ENCODE data around the gene FAM83G.
A peak's percentile ranks its signal among the peaks of the same experiment; 100 is the strongest.

The FAM83G gene

GRCh38 chr17:18962494-18962815 lies 42.1 kb downstream of the FAM83G start:
- TF ChIP-seq, protein P1, sequence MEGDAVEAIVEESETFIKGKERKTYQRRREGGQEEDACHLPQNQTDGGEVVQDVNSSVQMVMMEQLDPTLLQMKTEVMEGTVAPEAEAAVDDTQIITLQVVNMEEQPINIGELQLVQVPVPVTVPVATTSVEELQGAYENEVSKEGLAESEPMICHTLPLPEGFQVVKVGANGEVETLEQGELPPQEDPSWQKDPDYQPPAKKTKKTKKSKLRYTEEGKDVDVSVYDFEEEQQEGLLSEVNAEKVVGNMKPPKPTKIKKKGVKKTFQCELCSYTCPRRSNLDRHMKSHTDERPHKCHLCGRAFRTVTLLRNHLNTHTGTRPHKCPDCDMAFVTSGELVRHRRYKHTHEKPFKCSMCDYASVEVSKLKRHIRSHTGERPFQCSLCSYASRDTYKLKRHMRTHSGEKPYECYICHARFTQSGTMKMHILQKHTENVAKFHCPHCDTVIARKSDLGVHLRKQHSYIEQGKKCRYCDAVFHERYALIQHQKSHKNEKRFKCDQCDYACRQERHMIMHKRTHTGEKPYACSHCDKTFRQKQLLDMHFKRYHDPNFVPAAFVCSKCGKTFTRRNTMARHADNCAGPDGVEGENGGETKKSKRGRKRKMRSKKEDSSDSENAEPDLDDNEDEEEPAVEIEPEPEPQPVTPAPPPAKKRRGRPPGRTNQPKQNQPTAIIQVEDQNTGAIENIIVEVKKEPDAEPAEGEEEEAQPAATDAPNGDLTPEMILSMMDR (IDR thresholded peaks at IDR 0.05; ENCODE audit: insufficient read depth, low read depth, low read length, missing control alignments) = no peak
- no peak for DNase-seq (ENCODE audit: low read depth)
- H3K4me3 ChIP-seq (ENCODE audit: low read depth, low read length) = no peak overlapping the region

GRCh38 chr17:18961634-18962493 lies 42.7 kb downstream of the FAM83G start:
- H3K4me3 ChIP-seq (ENCODE audit: low read depth, low read length) = no peak overlapping the region
- TF ChIP-seq, protein P1 (IDR thresholded peaks at IDR 0.05; ENCODE audit: insufficient read depth, low read depth, low read length, missing control alignments) = no peak
- DNase-seq (ENCODE audit: low read depth) = peak; percentile 73

- DNase-seq (ENCODE audit: low read depth) = peak; percentile 88
- TF ChIP-seq, protein P1 (IDR thresholded peaks at IDR 0.05; ENCODE audit: insufficient read depth, low read depth, low read length, missing control alignments) = peak; percentile 94
- H3K4me3 ChIP-seq (ENCODE audit: low read depth, low read length) = no peak overlapping the region
Measured at GRCh38 chr17:18960803-18961511, 43.6 kb downstream of the FAM83G start.

GRCh38 chr17:18960241-18960665 lies 44.3 kb downstream of the FAM83G start:
- TF ChIP-seq, protein P1 (IDR thresholded peaks at IDR 0.05; ENCODE audit: insufficient read depth, low read depth, low read length, missing control alignments) = no peak
- no peak overlapping the region for H3K4me3 ChIP-seq (ENCODE audit: low read depth, low read length)
- no peak for DNase-seq (ENCODE audit: low read depth)

DNA sequence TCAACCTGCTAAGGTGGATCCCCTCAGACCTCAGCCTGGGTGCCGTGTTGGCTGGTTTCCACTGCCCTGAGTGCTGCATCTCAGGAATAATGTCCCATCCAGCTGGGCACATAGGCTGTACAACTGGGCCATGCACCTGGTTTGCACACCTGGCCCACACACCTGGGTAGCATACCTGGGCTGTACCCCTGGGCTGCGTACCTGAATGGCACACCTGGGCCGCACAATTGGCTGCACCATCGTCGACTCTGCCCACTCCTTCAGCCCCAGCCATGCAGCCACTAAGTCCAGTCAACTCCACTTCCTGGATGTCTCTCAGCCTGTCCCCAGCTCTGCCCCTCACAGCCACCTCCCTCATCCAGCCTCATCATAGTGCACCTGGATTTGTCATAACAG lies 44.7 kb downstream of the FAM83G start:
- no peak for DNase-seq (ENCODE audit: low read depth)
- H3K4me3 ChIP-seq (ENCODE audit: low read depth, low read length) = no peak overlapping the region
- TF ChIP-seq, protein P1 (IDR thresholded peaks at IDR 0.05; ENCODE audit: insufficient read depth, low read depth, low read length, missing control alignments) = no peak

GRCh38 chr17:18959071-18959844 lies 45.3 kb downstream of the FAM83G start:
- TF ChIP-seq, protein P1 (IDR thresholded peaks at IDR 0.05; ENCODE audit: insufficient read depth, low read depth, low read length, missing control alignments) = no peak
- no peak for DNase-seq (ENCODE audit: low read depth)
- H3K4me3 ChIP-seq (ENCODE audit: low read depth, low read length) = no peak overlapping the region
